Skeletal muscle tissue (tissue), 4 donors: Measurements from ENCODE around the gene DPY30. TPM values are rescaled to one million over a fixed set of nuclear protein-coding genes. Genes with fewer than 3 reads are reported as not detected.
"Not testable (repeated sequence)": the region's sequence is repeated elsewhere in the genome, so short reads cannot be mapped to it uniquely, and the experiment has no call there.

ENCODE experiments used
- H3K27ac ChIP-seq: one replicate; pipeline ENCODE4 v1.7.0; 2013; ENCODE audit warnings: mild to moderate bottlenecking, low read depth, low read length, inconsistent platforms
- H3K27me3 ChIP-seq, 3 donors: one replicate each; pipeline ENCODE4 v1.7.0; 2013; ENCODE audit warnings: low read length in 3 of 3; ENCODE audit not compliant: control insufficient read depth in 3 of 3, insufficient read depth in 3 of 3
- H3K36me3 ChIP-seq, 3 donors: one replicate each; pipeline ENCODE4 v1.7.0; 2013; ENCODE audit warnings: low read length in 3 of 3; ENCODE audit not compliant: control insufficient read depth in 3 of 3, insufficient read depth in 3 of 3
- H3K4me1 ChIP-seq, 3 donors: one replicate each; pipeline ENCODE4 v1.7.0; 2013; ENCODE audit warnings: low read length in 3 of 3, mild to moderate bottlenecking in 3 of 3; ENCODE audit not compliant: control insufficient read depth in 3 of 3, insufficient read depth in 3 of 3
- H3K4me3 ChIP-seq, 3 donors: one replicate each; pipeline ENCODE4 v1.7.0; 2013; ENCODE audit warnings: low read length in 3 of 3
- H3K9ac ChIP-seq, 3 donors: one replicate each; pipeline ENCODE4 v1.7.0; 2013; ENCODE audit warnings: low read length in 3 of 3, mild to moderate bottlenecking in 3 of 3, moderate library complexity in 2 of 3, low read depth in 1 of 3
- H3K9me3 ChIP-seq, 3 donors: one replicate each; pipeline ENCODE4 v1.7.0; 2013; ENCODE audit warnings: low read length in 3 of 3; ENCODE audit not compliant: control insufficient read depth in 3 of 3
- total RNA-seq: library from RNA; depleted of rRNA; stranded (reverse); fragments of >200 nt; gene quantifications from one replicate; pipeline ENCODE4 v1.2.3, GENCODE V29; 2014
- donor health status: Osteomylitis.

DPY30 gene
- total RNA-seq, 1 donor from 2014 or later, result 25.1 TPM

- Histone ChIP-seq H3K27ac (no peak overlapping the region), H3K4me1 (peaks cover 0 to 5% (median 0%) of the 10 kb centered on the region in 3 donors), H3K9me3 (no peaks in the 10 kb centered on the region), H3K4me3 (no peak overlapping the region), H3K9ac (no peak overlapping the region), H3K36me3 (no peaks in the 10 kb centered on the region), H3K27me3 (no peaks in the 10 kb centered on the region)
Observed at GRCh38 chr2:32058130-32058529, 18.5 kb upstream of the DPY30 start.

GRCh38 chr2:32054583-32054982, 15.0 kb upstream of the DPY30 start:
- not testable (repeated sequence) for H3K9me3 ChIP-seq, H3K36me3 ChIP-seq, H3K4me3 ChIP-seq, H3K4me1 ChIP-seq, H3K27ac ChIP-seq, H3K9ac ChIP-seq, H3K27me3 ChIP-seq

GRCh38 chr2:32051836-32052439, 12.3 kb upstream of the DPY30 start:
- H3K4me3 ChIP-seq, result no peak overlapping the region

GRCh38 chr2:32043561-32043960, 4.0 kb upstream of the DPY30 start:
- H3K27ac ChIP-seq, result no peak overlapping the region
- no peak overlapping the region for H3K4me3 ChIP-seq
- no peak overlapping the region for H3K9ac ChIP-seq
- no peaks in the 10 kb centered on the region for H3K9me3 ChIP-seq
- no peaks in the 10 kb centered on the region for H3K27me3 ChIP-seq
- peaks cover 3 to 9% (median 6%) of the 10 kb centered on the region in 3 donors for H3K4me1 ChIP-seq
- no peaks in the 10 kb centered on the region for H3K36me3 ChIP-seq

More at GRCh38 chr2:32051836-32052439, 12.3 kb upstream of the DPY30 start:
- no peak overlapping the region for H3K9ac ChIP-seq
- no peaks in the 10 kb centered on the region for H3K9me3 ChIP-seq
- no peaks in the 10 kb centered on the region for H3K27me3 ChIP-seq
- no peak overlapping the region for H3K27ac ChIP-seq
- H3K4me1 ChIP-seq, result no peaks in the 10 kb centered on the region
- no peaks in the 10 kb centered on the region for H3K36me3 ChIP-seq

GRCh38 chr2:32034198-32034887, 5.3 kb downstream of the DPY30 start:
- not testable (repeated sequence) for H3K9ac ChIP-seq, H3K9me3 ChIP-seq, H3K27me3 ChIP-seq, H3K4me1 ChIP-seq, H3K4me3 ChIP-seq, H3K27ac ChIP-seq
- H3K36me3 ChIP-seq, result peaks cover 5 to 17% (median 9%) of the 10 kb centered on the region in 3 donors

GRCh38 chr2:32018789-32019482, 20.7 kb downstream of the DPY30 start:
- H3K4me1 ChIP-seq, H3K4me3 ChIP-seq, H3K27me3 ChIP-seq, H3K27ac ChIP-seq, H3K9me3 ChIP-seq, H3K9ac ChIP-seq: not testable (repeated sequence)
- peaks cover 18 to 30% (median 18%) of the 10 kb centered on the region in 3 donors for H3K36me3 ChIP-seq

- Histone ChIP-seq H3K27ac (no peak overlapping the region), H3K9me3 (no peaks in the 10 kb centered on the region), H3K4me1 (peaks cover 6 to 22% (median 11%) of the 10 kb centered on the region in 3 donors), H3K9ac (no peak overlapping the region), H3K27me3 (no peaks in the 10 kb centered on the region), H3K4me3 (no peak overlapping the region), H3K36me3 (peaks cover 0 to 4% (median 3%) of the 10 kb centered on the region in 3 donors)
Observed at GRCh38 chr2:32012872-32013271, 26.7 kb downstream of the DPY30 start.

GRCh38 chr2:32011485-32011960, 28.1 kb downstream of the DPY30 start:
- peak overlapping the region; percentile 34 to 79 (median 78) for H3K9ac ChIP-seq
- H3K4me3 ChIP-seq, result peak overlapping the region; percentile 63 to 90 (median 76)
- peak overlapping the region; percentile 74 for H3K27ac ChIP-seq
- H3K36me3 ChIP-seq, result no peaks in the 10 kb centered on the region
- peaks cover 6 to 22% (median 11%) of the 10 kb centered on the region in 3 donors for H3K4me1 ChIP-seq
- H3K27me3 ChIP-seq, result no peaks in the 10 kb centered on the region
- H3K9me3 ChIP-seq, result no peaks in the 10 kb centered on the region

GRCh38 chr2:32010670-32011484, 28.7 kb downstream of the DPY30 start, which contains the start of gene MEMO1:
Gene MEMO1, minus strand, starts transcription at chr2:32011008. Its CDS starts 761 bp downstream, at chr2:32010247.
- Histone ChIP-seq H3K36me3 (no peaks in the 10 kb centered on the region), H3K9me3 (no peaks in the 10 kb centered on the region), H3K27me3 (no peaks in the 10 kb centered on the region), H3K27ac (peak within 1 kb of the TSS; percentile 88), H3K4me1 (peaks cover 6 to 25% (median 14%) of the 10 kb centered on the region in 3 donors), H3K9ac (peak within 1 kb of the TSS; percentile 85 to 91 (median 89)), H3K4me3 (peak within 1 kb of the TSS; percentile 63 to 90 (median 89))
